HG03108 (cell line): ENCODE data around the gene VPREB1.
"Not testable (repeated sequence)": the region's sequence is repeated elsewhere in the genome, so short reads cannot be mapped to it uniquely, and the experiment has no call there.

ENCODE experiments used
- ATAC-seq: cut with Tn5 transposase; IDR thresholded peaks from one replicate; pipeline ENCODE4 v1.9.1; 2021; ENCODE audit warnings: moderate library complexity; ENCODE audit not compliant: unreplicated experiment

Gene VPREB1

DNA sequence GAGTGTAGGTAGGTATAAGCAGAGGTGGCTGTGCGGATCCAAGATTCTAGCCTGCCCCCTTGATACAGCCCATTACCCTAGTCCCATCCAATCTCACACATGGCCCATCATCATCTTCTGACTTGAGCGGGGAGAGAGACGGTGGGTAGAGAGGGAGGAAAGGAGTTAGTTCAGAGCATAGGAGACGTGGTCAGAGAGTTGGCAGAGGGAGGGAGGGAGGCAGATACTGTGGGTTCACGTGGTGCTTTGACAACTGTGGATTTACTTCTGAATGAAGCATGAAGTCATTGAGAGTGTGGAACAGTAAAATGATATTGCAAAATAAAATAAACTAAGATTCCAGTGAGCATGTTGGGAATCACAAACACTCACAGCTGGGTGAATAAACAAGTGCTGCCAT lies 31.4 kb upstream of the VPREB1 start:
- ATAC-seq = no peak

DNA sequence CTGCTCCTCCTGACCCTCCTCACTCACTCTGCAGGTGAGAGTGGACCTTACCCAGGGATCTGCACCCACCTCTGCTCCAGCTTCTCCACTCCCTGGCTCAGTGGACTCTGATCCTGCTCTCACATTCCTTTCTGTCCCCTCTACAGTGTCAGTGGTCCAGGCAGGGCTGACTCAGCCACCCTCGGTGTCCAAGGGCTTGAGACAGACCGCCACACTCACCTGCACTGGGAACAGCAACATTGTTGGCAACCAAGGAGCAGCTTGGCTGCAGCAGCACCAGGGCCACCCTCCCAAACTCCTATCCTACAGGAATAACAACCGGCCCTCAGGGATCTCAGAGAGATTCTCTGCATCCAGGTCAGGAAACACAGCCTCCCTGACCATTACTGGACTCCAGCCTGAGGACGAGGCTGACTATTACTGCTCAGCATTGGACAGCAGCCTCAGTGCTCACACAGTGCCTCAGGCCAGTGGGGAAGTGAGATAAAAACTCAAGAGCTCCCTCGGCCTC lies 29.7 kb upstream of the VPREB1 start:
- ATAC-seq = no peak

DNA sequence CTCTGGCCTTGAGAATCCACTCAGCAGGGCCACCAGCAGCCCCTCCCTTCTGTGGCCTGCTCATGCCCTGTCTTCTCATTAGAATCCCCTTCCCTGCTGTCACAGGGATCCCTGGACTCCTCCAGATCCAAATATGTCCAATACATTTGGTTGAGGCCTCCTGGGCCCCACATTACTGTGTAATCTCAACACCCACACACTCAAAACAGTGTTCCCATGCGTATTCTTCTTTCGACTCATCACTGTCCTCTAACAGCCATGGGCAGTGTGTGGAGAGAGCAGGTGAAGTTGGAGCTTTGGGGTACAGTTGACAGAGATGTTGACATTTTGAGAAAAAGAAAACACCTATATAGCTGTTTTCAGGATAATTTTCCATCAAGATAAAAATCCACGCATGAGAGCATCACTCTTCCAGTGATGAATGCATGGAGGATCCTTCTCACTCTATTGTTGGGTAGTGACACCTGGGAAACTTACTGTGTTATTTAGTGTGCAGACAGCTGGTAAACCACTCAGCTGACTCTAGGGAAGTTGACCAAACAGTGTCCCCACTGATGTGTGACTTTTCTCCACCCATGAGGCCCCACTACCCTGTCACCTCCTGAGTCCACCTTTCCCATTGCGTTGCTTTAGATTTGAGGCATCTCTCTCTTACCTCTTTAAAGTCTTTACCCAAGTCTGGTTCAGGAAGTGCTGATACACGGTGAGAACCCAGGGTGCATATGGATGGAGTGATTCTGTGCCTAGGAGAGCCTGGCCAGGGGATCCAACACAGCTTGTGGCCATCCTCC lies 28.7 kb upstream of the VPREB1 start:
- no peak for ATAC-seq

DNA sequence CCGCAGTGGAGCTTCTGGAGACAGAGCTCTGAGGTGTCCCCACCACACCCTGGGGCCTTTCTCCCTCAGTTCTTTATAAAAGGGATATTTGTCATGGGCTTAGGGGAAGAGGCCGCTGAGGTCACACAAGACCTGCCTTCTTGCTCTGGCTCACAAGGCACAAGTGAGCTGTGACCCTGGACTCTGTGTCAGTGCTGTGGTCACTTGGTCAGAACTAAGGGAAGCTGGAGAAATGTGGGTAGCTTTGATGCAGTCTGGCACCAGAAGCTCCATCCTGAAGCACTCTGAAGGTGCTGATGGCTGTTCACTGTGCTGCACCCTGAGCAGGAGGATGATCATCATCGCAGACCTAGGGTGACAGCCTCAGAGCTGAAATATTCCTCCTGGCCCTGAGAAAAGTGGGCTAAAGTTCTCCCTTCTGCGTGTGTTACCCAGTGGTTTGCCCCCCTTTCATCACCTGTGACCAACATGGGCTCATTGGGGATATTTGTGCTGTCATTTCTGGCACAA lies 28.1 kb upstream of the VPREB1 start:
- ATAC-seq = no peak

GRCh38 chr22:22218302-22218701 lies 26.3 kb upstream of the VPREB1 start:
- no peak for ATAC-seq

DNA sequence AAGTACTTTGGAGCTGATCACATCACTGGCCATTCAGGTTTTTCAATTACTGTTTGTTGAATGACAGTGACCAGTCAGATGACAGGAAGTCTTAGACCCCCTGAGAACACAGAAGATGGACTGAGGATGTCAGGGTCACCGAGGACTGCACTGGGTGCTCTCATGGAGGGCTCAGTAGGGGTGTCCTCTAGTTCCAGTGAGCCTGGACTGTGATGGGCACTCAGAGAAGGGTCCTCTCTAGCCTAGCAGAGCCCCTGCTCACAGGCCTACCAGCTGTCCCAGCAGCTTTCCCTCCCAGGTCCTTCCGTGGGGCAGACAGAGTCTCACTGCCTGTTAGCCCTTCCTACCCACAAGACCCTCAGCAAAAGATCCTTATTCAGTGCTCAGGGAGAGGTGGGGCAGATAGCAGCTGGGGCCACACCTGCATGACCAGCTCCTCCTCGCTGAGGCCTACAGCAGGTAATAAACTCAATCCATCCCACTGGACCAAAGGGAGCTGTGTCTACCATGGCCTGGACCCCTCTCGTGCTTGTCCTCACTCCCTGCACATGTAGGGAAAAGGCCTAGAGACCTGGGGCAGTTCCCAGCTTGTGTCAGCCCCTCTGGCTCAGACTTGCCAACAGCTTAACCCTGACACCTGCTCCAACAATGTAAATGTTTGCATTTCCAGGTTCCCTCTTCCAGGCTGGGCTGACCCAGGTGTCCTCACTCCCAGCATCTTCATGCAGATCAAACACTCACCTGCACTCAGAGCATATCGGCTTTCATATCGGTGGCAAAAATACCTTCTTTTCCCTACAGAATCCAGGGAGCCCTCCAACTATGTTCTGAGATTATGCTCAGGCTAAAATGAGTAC lies 25.2 kb upstream of the VPREB1 start:
- no peak for ATAC-seq

DNA sequence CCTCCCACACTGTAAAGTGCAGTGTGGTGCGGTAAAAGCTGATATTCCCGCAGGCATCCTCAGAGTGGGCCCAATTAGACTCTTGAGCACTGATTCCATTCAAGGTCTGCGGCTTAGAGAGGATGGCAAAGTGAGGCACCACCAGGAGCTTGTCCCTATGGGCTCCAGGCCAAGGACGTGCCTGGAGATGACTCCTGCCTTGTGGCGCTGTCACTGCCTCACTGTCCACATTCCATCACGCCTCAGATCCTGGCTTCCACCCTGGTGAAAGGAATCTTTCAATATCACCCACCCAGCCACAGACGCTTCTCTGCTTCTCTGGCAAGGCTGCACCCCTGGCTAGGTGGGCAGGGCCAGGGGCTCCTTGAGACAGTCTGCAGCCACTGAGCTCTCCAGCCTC lies 23.5 kb upstream of the VPREB1 start:
- ATAC-seq = not testable (repeated sequence)

GRCh38 chr22:22226448-22227187 lies 18.0 kb upstream of the VPREB1 start:
- no peak for ATAC-seq

DNA sequence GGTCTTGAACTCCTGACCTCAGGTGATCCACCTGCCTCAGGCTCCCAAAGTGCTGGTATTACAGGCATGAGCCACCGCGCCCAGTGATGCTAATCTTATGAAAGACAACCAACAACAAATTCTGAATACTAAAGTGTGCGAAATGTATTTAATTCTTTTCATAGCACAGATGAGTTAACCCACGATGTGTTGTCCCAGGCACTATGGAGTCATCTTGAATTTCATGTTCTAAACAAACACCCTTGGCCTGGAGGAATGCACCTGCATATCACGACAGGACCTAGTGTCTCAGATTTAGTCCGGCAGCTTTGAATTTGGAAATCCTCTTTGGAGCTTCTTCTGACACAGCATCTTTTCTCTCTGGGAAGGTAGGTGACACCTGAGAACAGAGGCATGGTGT lies 16.2 kb upstream of the VPREB1 start:
- ATAC-seq = no peak

DNA sequence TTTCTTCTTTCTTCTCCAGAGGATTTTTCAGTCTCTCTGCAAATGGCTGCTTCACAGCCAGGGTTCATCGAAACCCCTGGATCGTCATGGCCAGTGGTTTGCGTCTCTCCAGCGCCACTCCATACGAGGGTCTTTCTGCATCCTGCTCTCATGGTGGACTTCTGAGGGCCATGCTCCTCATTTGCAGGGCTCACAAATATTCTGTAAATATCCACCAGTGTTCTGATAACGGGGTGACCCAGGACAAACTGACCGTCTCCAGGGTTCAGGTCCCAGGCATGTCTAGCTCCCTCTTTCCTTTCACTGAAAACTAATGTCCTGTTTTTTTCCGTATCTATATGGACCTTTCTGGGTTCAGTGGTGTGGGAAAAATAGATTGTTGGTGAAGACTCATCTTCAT lies 15.7 kb upstream of the VPREB1 start:
- no peak for ATAC-seq

DNA sequence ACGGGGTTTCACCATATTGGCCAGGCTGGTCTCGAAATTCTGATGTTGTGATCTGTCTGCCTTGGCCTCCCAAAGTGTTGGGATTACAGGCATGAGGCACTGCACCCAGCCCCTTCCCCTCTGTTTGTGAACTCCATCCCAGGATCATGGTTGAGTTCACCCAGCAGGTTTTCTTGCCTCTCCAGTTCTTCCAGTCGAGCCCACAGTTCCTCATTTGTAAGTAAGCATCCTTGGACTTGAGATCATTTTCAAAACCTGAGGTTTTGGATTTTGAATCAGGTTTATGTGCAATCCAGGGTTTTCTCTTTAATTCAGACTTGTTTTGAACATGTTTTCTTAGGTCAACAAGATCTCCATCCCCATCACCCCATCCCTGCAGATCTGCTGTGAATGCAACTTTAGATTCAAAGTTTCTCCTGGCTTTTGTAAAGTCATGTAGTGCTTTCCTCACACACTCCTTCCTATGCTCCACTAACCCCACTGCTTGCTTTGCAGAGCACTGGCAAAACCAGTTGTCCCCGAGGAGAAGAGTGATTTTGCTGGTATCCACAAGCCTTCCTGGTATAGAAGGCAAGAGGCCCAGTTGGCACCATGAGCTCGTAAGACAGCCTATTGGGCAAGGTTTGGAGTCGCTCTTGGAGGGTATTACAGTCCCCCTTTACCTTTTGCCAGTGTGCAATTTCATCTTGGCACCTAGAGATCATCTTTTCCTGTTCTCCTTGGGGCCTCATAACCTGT lies 14.7 kb upstream of the VPREB1 start:
- ATAC-seq = no peak

- no peak for ATAC-seq
These were observed 14.1 kb upstream of the VPREB1 start for GRCh38 chr22:22230438-22230837.

DNA sequence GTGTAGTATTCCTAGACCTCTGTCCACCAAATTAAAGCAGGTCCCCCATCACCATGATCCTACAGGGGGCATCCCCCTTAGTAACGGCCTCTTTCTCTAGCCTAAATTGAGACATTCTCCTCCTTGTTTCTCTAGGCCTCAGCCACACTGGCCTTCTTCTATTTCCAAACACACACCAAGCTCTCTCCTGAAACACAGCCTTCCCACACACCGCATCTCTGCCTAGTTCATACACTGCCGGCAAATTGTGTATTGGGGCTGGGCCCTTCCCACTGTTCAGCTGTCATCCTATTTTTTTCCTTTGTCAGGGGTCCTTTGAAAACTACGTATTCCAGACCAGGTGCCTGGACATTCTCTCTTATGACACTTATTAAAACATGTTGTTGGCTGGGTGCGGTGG lies 11.5 kb upstream of the VPREB1 start:
- no peak for ATAC-seq

- ATAC-seq = no peak
These were observed 9.0 kb upstream of the VPREB1 start for GRCh38 chr22:22235558-22235957.

GRCh38 chr22:22237521-22237920 lies 7.1 kb upstream of the VPREB1 start:
- ATAC-seq = no peak

DNA sequence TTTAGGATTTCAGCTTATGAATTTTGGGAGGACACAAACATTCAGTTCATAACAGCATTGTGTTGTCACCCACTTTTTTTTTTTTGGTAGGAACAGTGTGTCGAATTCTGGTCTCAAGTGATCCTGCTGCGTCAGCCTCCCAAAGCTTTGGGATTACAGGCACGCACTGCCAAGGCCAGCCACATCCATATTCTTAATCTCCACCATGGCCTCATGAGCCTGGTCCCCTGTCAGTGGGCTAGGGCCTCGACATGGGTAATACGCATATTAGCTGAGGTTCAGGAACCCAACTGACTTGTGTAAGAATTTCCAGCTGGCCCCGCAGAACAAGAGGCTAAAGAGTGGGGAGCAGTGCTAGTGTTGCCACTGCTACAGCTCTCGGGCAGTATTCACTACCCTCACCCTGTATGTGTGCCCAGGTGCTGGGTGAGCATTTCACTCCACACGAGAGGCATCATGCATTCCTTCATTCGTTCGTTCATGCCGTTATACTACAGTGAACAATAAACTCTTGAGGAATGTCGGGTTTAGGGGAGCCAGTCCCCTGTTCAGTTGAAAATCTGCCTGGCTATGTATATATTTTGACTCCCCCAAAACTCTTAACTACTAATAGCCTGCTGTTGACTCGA lies 5.2 kb upstream of the VPREB1 start:
- no peak for ATAC-seq

DNA sequence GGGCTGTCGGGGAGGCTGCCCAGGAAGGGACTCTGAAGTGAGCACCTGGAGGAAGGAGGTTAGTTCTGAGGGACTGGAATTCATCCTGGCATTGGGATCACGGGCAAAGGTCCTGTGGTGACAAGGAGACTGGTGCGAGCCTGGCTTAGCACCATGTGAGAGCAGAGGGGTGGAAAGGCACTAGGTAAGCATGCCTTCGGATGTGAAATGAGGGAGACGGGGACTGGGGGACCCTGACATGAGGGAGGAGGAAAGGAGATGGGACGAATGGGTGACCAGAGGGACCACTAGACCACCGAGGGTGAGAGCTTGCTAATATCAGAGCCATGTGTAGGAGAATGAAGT lies 3.1 kb upstream of the VPREB1 start:
- ATAC-seq = no peak

GRCh38 chr22:22242488-22242887 lies 2.1 kb upstream of the VPREB1 start:
- ATAC-seq = no peak

GRCh38 chr22:22243033-22243680 lies 1.4 kb upstream of the VPREB1 start:
- ATAC-seq = no peak
